Measurements from ENCODE around the gene MACROD2. TPM values are rescaled to one million over a fixed set of nuclear protein-coding genes. Genes with fewer than 3 reads are reported as not detected.

MACROD2 gene
- total and polyA plus RNA-seq, 8 donors: 0.78 to 31.3 (median 10.9) TPM; not detected in 1

DNA sequence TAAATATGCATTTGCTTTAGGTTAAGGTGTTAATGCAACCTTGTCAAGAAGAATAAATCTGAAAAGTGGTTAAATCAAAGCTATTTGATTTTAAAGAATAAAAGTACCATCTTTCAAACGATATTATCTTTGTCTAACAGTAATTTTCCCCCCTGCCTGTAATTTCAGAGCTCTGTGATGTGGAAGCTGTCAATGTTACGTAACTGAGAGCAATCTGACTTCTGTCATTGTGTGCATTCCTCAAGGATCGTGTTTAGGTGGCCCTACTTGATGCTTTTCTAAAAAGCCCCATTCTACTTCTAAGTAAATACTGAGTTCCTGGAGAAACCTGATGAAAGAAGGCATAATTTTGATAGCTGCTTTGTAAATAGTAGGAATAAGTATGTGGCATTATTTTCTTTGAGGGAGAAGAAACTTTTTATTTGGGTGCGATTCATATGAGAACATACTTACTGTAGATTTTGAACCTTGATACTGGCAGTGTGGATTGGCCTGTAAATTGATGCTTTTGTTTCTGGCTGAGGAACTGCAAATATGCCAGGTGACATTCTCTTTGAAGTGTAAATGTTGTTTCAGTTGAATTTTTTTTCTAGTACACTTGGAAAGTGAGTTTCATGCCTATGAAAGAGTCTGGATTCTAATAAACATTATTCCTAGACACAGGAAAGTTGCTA, 871.7 kb downstream of the MACROD2 start:
- H3K4me3 ChIP-seq: no peak overlapping the region
- H3K27me3 ChIP-seq: no peaks in the 10 kb centered on the region
- no peaks in the 10 kb centered on the region for H3K9me3 ChIP-seq
- no peak overlapping the region for H3K27ac ChIP-seq
- no peak for DNase-seq
- intact Hi-C loops (cut with DNase I; ENCODE audit: low total_unique reads): no loop called here
- H3K4me1 ChIP-seq: peaks cover 0 to 9% (median 3%) of the 10 kb centered on the region in 4 donors
- TF ChIP-seq CTCF (IDR thresholded peaks at IDR 0.05) (no peak), POLR2AphosphoS5 (IDR thresholded peaks at IDR 0.05) (no peak), POLR2A (IDR thresholded peaks at IDR 0.05) (no peak), EP300 (IDR thresholded peaks at IDR 0.05) (no peak)
- 34 to 50% (median 44%) methylated on average over 4 of the region's 4 CpGs for WGBS, 5 donors
- H3K36me3 ChIP-seq: no peaks in the 10 kb centered on the region

DNA sequence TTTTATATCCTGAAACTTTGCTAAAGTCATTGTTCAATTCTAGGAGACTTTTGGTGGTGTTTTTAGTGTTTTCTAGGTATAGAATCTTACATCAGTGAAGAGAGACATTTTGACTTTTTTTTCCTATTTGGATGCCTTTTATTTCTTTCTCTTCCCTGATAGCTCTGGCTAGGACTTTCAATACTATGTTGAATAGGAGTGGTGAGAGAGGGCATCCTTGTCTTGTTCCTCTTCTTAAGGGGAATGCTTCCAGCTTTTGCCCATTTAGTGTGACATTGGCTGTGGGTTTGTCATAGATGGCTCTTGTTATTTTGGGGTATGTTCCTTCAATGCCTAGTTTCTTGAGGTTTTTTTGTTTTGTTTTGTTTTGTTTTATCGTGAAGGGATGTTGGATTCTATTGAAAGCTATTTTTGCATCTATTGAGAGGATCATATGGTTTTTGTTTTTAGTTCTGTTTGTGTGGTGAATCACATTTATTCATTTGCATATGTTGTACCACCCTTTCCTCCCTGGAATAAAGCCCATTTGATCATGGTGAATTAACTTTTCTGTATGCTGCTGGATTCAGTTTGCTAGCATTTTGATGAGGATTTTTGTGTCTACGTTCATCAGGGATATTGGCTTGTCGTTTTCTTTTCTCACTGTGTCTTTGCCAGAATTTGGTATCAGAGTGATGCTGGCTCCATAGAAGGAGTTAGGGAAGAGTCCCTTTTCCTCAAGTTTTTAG, 882.1 kb downstream of the MACROD2 start:
- no peak for DNase-seq
- TF ChIP-seq CTCF (IDR thresholded peaks at IDR 0.05) (no peak), EP300 (IDR thresholded peaks at IDR 0.05) (no peak), POLR2A (IDR thresholded peaks at IDR 0.05) (no peak), POLR2AphosphoS5 (IDR thresholded peaks at IDR 0.05) (no peak)
- no peaks in the 10 kb centered on the region for H3K9me3 ChIP-seq
- H3K4me3 ChIP-seq: no peak overlapping the region
- H3K4me1 ChIP-seq: peaks cover 0 to 6% (median 0%) of the 10 kb centered on the region in 4 donors
- no peaks in the 10 kb centered on the region for H3K27me3 ChIP-seq
- intact Hi-C loops (cut with DNase I; ENCODE audit: low total_unique reads): no loop called here
- 77 to 91% (median 83%) methylated on average over 3 of the region's 3 CpGs for WGBS, 5 donors
- no peaks in the 10 kb centered on the region for H3K36me3 ChIP-seq
- no peak overlapping the region for H3K27ac ChIP-seq

DNA sequence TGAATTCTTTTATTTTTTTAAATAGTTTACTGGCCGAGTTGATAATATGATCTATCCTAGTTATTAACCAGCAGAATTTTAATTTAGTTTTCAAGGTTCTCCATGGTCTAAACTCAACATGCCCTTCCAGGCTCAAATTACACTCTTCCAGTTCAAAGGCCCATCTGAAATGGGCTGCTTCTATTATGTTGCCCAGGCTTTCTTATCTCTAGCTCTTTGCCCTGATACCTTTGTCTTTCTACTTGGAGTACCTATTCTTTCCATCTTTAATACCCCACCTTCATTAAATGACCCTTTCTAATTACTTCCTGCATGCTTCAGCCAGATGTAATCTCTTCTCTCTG, 883.3 kb downstream of the MACROD2 start:
- Histone ChIP-seq H3K27ac (no peak overlapping the region), H3K27me3 (no peaks in the 10 kb centered on the region), H3K4me3 (no peak overlapping the region), H3K4me1 (peaks cover 0 to 6% (median 0%) of the 10 kb centered on the region in 4 donors), H3K9me3 (no peaks in the 10 kb centered on the region), H3K36me3 (no peaks in the 10 kb centered on the region)
- DNase-seq: no peak
- TF ChIP-seq POLR2AphosphoS5 (IDR thresholded peaks at IDR 0.05): no peak
- no peak for TF ChIP-seq EP300 (IDR thresholded peaks at IDR 0.05)
- no peak for TF ChIP-seq POLR2A (IDR thresholded peaks at IDR 0.05)
- no peak for TF ChIP-seq CTCF (IDR thresholded peaks at IDR 0.05)
- intact Hi-C loops (cut with DNase I; ENCODE audit: low total_unique reads): no loop called here
- WGBS, 5 donors: 82 to 92% (median 86%) methylated on average over 1 of the region's 1 CpG

- Histone ChIP-seq H3K36me3 (no peaks in the 10 kb centered on the region), H3K27ac (no peak overlapping the region), H3K27me3 (no peaks in the 10 kb centered on the region), H3K9me3 (no peaks in the 10 kb centered on the region), H3K4me3 (no peak overlapping the region), H3K4me1 (peaks cover 0 to 6% (median 0%) of the 10 kb centered on the region in 4 donors)
- no peak for TF ChIP-seq POLR2A (IDR thresholded peaks at IDR 0.05)
- no peak for TF ChIP-seq POLR2AphosphoS5 (IDR thresholded peaks at IDR 0.05)
- no peak for TF ChIP-seq CTCF (IDR thresholded peaks at IDR 0.05)
- WGBS, 5 donors: 29 to 68% (median 46%) methylated on average over 2 of the region's 2 CpGs
- no peak for DNase-seq
- intact Hi-C loops (cut with DNase I; ENCODE audit: low total_unique reads): no loop called here
These were observed 883.8 kb downstream of the MACROD2 start for GRCh38 chr20:14879020-14879697.
